NT2/D1 (cell line): ENCODE measurements around the gene DNAJC25.
A peak's percentile ranks its signal among the peaks of the same experiment; 100 is the strongest.

ENCODE experiments used
- DNase-seq: peaks from one replicate; pipeline ENCODE4 v3.0.0-alpha.2; 2011; ENCODE audit warnings: low read depth, low spot score
- H3K27me3 ChIP-seq: 2 replicates; pipeline ENCODE4 v1.6.0; 2011; ENCODE audit warnings: mild to moderate bottlenecking; ENCODE audit not compliant: insufficient read length, insufficient read depth
- H3K36me3 ChIP-seq: 2 replicates; pipeline ENCODE4 v1.6.1; 2011; ENCODE audit warnings: mild to moderate bottlenecking, low read length, mixed read lengths; ENCODE audit not compliant: insufficient read depth, insufficient read length
- H3K4me1 ChIP-seq: 2 replicates; pipeline ENCODE4 v1.5.1; 2011; ENCODE audit not compliant: insufficient read depth, insufficient read length
- H3K4me3 ChIP-seq: 2 replicates; pipeline ENCODE4 v1.5.1; 2011; ENCODE audit warnings: low read depth; ENCODE audit not compliant: insufficient read length
- H3K9ac ChIP-seq: 2 replicates; pipeline ENCODE4 v1.6.0; 2011; ENCODE audit warnings: low read depth; ENCODE audit not compliant: insufficient read length
- H3K9me3 ChIP-seq: 2 replicates; pipeline ENCODE4 v1.5.1; 2011; ENCODE audit warnings: mild to moderate bottlenecking, low read length; ENCODE audit not compliant: insufficient read depth
- SUZ12 ChIP-seq: IDR thresholded peaks from 2 replicates; pipeline ENCODE4 v1.6.1; 2011; ENCODE audit not compliant: insufficient read length, insufficient read depth; ENCODE audit errors: extremely low read depth
- YY1 ChIP-seq: IDR thresholded peaks from 2 replicates; pipeline ENCODE4 v1.6.1; 2011; ENCODE audit not compliant: insufficient read length, insufficient read depth
- ZNF274 ChIP-seq: IDR thresholded peaks from 2 replicates; pipeline ENCODE4 v1.6.1; 2011; ENCODE audit warnings: mild to moderate bottlenecking, low read depth, low read length

Gene DNAJC25

DNA sequence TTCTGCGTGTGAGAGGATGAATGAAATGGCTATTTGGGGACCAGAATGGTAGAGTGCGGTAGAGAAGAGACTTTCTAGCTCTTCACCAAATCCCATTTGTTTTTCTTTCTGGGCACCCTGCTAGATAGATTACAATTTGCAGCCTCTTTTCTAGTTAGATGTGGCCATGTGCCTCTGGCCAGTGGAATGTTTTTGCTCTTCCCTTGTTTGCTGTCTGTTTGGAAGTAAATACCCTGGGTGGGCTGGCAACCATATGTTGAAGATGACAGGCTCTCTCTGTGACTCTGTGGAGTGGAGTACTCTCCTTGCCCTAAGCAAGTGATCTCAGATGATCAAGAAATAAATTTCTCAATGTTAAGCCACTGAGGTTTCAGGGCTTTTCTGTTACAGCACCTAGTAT, 43.2 kb downstream of the DNAJC25 start:
- Histone ChIP-seq H3K36me3 (peaks cover 8% of the 10 kb centered on the region), H3K9ac (no peak overlapping the region), H3K27me3 (no peaks in the 10 kb centered on the region), H3K9me3 (no peaks in the 10 kb centered on the region), H3K4me3 (no peak overlapping the region), H3K4me1 (no peaks in the 10 kb centered on the region)
- TF ChIP-seq SUZ12 (no peak), ZNF274 (no peak), YY1 (no peak)
- DNase-seq, result no peak

DNA sequence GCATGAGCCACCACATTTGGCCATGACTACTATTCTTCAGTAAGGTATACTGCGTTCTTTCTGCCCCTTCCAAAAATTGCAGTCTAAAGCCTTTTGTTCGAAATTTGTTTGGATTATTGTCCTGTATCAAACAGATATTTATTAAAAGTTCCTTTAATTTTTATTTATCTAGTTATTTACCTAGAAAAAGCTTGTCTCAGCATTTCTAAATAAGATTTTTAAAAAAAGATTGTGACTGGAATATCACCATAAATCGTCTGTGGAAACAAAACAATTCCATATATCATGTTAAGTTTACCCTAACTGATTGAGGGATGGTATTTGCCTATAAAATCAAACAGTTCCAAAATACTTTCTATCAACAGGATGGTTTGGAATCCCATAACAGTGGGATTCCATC, 45.0 kb downstream of the DNAJC25 start:
- DNase-seq, result no peak
- Histone ChIP-seq H3K27me3 (no peaks in the 10 kb centered on the region), H3K4me3 (no peak overlapping the region), H3K9ac (no peak overlapping the region), H3K4me1 (no peaks in the 10 kb centered on the region), H3K36me3 (peaks cover 4% of the 10 kb centered on the region), H3K9me3 (no peaks in the 10 kb centered on the region)
- TF ChIP-seq SUZ12 (no peak), YY1 (no peak), ZNF274 (no peak)

DNA sequence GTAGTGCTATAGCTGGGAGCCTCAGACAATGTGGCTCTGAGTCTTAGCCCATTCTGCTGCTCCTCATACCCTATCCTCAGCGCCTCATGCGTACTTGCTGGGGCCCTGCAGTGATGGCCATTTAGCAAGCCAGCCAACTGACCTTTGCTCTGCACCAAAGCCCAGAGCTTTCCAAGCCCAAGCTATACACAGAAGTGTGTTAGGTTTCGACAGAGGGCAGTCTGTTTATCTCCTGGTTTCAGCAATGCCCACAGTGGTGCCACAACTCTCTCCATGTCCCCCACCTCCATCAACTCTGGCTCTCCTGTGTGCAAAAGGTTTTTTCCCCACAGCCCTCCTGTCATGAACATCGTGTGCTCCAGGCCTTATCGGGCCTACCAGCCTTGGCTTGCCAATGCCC, 47.2 kb downstream of the DNAJC25 start:
- Histone ChIP-seq H3K4me1 (no peaks in the 10 kb centered on the region), H3K36me3 (peaks cover 4% of the 10 kb centered on the region), H3K4me3 (no peak overlapping the region), H3K9ac (no peak overlapping the region), H3K27me3 (no peaks in the 10 kb centered on the region), H3K9me3 (no peaks in the 10 kb centered on the region)
- DNase-seq, result no peak
- TF ChIP-seq YY1, result no peak
- TF ChIP-seq SUZ12, result no peak
- no peak for TF ChIP-seq ZNF274

DNA sequence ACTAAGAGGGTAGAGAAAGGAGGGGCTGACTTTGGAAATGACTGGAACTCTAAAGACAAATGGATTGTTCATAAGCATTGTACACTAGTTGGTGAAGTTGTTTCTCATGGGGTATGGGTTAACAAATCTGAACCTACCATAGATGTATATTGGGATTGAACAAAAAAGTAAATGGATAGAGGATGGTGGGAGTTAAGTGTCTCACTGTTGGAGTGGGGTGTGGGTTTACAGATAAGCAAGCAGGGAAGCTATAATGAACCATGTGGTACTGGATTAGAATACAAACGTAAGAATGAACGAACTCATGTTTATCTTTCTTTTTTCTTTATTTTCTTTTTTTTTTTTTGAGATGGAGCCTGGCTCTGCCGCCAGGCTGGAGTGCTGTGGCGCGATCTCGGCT, 48.1 kb downstream of the DNAJC25 start:
- DNase-seq, result no peak
- TF ChIP-seq YY1, result no peak
- no peak for TF ChIP-seq SUZ12
- H3K27me3 ChIP-seq, result no peaks in the 10 kb centered on the region
- no peaks in the 10 kb centered on the region for H3K4me1 ChIP-seq
- peaks cover 4% of the 10 kb centered on the region for H3K36me3 ChIP-seq
- H3K9me3 ChIP-seq, result no peaks in the 10 kb centered on the region
- H3K9ac ChIP-seq, result no peak overlapping the region
- H3K4me3 ChIP-seq, result no peak overlapping the region

DNA sequence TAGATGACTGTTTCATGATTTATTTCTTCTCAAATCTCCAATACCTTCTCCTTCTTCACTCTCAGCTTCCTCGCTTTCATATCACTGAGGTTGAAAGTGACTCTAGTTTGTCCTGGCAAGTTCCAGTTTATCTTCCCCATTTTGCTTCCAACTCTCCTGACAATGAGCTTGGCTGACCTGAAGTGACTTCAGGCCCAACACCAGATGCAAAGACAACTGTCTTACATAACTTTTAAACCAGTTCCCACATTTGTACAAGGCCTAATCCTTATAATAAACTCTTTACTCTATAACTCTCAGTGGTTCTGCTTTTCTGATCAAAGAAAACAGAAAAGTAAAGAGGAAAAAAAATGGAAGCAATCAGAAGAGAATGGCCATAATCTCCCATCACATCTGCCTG, 52.3 kb downstream of the DNAJC25 start:
- TF ChIP-seq SUZ12, result no peak
- no peak for TF ChIP-seq YY1
- no peak for TF ChIP-seq ZNF274
- H3K36me3 ChIP-seq, result peaks cover 4% of the 10 kb centered on the region
- H3K27me3 ChIP-seq, result no peaks in the 10 kb centered on the region
- no peak overlapping the region for H3K9ac ChIP-seq
- H3K4me1 ChIP-seq, result no peaks in the 10 kb centered on the region
- no peaks in the 10 kb centered on the region for H3K9me3 ChIP-seq
- no peak for DNase-seq
- H3K4me3 ChIP-seq, result no peak overlapping the region

DNA sequence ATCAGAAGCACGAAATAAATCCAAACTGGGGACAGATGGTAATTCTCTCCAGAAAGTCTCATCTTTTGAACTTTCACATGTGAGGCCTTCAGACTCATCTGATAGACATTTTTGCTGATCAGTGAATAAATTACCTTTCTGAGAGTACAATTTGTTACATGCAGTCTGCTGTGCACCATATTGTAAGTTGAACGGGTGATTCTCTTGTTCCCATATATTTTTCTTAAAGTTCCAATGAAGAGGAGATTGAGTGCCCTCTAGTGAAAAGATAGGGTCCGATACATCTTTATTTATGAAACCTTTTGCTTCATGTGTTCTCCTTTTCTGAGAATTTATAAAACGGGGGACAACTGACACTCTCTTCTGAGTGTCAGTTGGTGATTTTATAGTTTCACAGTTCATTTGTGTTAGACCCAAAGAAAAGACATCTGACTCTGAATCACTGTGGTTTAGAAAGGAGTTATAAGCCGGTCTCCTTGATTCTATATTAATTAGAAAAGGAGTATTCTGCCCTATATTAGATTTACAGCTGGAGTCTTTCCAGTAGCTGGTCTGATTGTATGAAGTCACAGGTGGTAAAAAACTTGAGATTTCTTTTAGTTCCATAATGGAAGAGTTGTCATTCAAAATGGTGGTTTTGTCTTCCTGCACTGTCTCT, 60.7 kb downstream of the DNAJC25 start:
- Histone ChIP-seq H3K4me1 (no peaks in the 10 kb centered on the region), H3K4me3 (no peak overlapping the region), H3K9ac (no peak overlapping the region), H3K36me3 (no peaks in the 10 kb centered on the region), H3K27me3 (no peaks in the 10 kb centered on the region), H3K9me3 (no peaks in the 10 kb centered on the region)
- TF ChIP-seq YY1, result no peak
- TF ChIP-seq SUZ12, result no peak
- TF ChIP-seq ZNF274, result no peak
- peak; percentile 8 for DNase-seq

DNA sequence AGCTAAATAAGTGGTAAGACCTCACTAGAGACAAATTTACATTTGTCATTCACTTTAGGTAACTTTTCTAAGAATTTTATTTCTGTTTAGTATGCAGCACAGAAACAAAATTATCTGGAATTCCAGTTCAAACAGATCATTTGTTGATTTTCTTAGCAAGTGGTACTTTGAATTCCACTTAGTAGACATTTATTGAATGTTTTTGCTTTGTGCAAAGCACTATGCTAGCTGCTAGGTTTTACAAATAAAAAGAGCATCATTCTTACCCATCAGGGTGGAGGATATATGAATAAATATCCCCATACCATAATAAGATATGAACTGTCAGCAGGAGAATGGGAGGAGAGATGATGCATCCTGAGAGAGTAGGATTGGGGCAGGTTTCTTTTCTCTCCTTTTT, 65.7 kb downstream of the DNAJC25 start:
- H3K36me3 ChIP-seq, result no peaks in the 10 kb centered on the region
- H3K27me3 ChIP-seq, result no peaks in the 10 kb centered on the region
- H3K4me3 ChIP-seq, result no peak overlapping the region
- H3K9ac ChIP-seq, result no peak overlapping the region
- TF ChIP-seq ZNF274 (no peak), SUZ12 (no peak), YY1 (no peak)
- H3K9me3 ChIP-seq, result peaks cover 5% of the 10 kb centered on the region; the same call in 1 of the 2 replicates
- no peak for DNase-seq
- H3K4me1 ChIP-seq, result no peaks in the 10 kb centered on the region
